Islet precursor cell (in vitro differentiated cells): ENCODE results near the gene SMG7.
"Not testable (repeated sequence)": the region's sequence is repeated elsewhere in the genome, so short reads cannot be mapped to it uniquely, and the experiment has no call there.

ENCODE experiments used
- DNase-seq: peaks from one replicate; pipeline ENCODE4 v3.0.0-alpha.2; 2018

Gene SMG7, protein sequence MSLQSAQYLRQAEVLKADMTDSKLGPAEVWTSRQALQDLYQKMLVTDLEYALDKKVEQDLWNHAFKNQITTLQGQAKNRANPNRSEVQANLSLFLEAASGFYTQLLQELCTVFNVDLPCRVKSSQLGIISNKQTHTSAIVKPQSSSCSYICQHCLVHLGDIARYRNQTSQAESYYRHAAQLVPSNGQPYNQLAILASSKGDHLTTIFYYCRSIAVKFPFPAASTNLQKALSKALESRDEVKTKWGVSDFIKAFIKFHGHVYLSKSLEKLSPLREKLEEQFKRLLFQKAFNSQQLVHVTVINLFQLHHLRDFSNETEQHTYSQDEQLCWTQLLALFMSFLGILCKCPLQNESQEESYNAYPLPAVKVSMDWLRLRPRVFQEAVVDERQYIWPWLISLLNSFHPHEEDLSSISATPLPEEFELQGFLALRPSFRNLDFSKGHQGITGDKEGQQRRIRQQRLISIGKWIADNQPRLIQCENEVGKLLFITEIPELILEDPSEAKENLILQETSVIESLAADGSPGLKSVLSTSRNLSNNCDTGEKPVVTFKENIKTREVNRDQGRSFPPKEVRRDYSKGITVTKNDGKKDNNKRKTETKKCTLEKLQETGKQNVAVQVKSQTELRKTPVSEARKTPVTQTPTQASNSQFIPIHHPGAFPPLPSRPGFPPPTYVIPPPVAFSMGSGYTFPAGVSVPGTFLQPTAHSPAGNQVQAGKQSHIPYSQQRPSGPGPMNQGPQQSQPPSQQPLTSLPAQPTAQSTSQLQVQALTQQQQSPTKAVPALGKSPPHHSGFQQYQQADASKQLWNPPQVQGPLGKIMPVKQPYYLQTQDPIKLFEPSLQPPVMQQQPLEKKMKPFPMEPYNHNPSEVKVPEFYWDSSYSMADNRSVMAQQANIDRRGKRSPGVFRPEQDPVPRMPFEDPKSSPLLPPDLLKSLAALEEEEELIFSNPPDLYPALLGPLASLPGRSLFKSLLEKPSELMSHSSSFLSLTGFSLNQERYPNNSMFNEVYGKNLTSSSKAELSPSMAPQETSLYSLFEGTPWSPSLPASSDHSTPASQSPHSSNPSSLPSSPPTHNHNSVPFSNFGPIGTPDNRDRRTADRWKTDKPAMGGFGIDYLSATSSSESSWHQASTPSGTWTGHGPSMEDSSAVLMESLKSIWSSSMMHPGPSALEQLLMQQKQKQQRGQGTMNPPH

DNA sequence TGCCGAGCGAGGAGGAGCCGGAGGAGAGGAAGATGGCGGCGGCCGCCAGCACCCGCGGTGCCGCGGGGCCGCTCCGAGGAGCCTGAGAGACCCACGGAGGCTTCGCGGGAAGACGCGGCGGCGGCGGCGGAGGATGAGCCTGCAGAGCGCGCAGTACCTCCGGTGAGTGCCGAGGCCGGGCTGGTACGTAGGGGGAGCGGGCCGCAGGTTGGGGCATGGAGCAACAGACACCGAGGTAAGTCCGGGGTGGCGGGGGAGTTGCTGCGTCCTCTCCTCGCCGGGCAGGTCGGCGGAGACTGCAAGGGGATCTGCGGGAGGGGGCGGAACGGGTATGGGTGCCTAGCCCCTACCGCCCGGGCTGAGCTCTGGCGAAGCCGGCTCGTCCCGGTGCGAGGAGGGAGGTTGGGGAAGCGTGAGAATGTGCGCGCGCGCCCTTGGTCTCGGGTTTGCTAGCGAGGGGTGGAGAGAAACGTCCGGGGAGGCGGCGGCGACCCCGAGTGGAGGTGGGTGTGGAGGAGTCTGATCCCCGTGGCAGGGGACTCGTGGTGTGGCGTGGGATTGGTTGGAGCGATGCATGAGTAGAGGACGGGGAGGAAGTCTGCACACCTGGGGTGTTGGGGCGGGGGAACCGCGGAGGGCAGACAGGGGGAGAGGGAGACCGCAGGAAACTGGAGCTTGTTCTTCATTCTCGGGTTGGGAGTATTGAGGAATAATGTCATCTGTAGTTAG is at the start of gene SMG7:
TSS of gene SMG7 (plus strand) at position 12 of the 729 bp plus-strand sequence. CDS start at position 134, 122 bp downstream.
- no peak for DNase-seq

- DNase-seq, result no peak
Observed at GRCh38 chr1:183423541-183423940, 48.8 kb upstream of the SMG7 start.

DNA sequence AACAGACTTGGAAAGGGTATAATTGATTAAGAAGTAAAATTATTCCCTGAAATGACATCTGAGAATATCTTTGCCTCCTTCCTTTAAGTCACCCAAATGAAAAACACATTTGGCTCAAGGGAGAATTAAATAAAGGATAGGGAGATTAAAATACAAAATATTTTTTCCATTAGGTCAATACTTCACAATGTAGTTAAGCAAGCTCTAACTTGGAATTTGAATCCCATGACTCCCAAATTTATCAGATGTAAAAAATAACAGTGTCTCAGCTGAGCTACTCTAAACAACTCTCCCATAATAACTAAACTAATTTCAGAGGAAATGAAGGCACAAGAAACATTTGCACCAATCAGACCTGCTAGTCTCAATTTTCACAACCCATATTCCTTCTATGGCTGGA is 47.6 kb upstream of the SMG7 start:
- DNase-seq, result no peak

DNA sequence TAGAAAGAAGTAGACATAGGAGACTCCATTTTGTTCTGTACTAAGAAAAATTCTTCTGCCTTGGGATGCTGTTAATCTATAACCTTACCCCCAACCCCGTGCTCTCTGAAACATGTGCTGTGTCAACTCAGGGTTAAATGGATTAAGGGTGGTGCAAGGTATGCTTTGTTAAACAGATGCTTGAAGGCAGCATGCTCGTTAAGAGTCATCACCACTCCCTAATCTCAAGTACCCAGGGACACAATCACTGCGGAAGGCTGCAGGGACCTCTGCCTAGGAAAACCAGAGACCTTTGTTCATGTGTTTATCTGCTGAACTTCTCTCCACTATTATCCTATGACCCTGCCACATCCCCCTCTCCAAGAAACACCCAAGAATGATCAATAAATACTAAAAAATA is 44.7 kb upstream of the SMG7 start:
- DNase-seq, result not testable (repeated sequence)

DNA sequence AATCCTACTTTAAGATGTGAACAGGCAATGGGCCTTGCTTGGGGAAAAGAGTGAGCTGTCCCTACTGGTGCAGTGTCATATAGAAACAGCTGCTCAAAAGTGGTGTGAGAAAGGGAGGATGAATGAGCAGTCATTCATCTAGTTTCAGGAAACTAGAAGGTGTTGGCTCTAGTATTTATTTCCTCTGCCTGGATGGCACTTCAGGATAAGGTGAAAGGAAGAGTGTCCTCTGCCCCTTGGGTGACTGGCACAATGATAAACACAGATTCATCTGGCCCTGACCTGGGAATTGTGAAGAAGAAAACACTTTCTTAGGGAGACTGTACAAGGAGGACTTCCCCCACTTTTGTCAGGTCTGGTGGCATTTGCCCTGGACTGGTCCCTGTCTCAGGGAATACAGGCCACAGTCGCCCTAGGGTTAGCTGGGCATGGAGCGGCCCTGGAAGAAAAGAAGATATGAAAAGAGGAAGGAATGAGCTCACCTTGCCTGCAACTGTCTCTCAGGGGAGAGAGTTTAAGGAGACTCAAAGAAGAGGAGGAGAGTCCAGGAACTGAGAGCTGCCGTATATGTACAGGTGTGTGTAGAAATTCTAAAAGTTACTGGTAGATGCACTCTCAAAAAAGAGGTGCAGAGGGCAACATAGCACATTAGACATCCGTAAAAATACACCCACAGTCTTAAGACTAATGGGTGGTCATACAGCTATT is 40.3 kb upstream of the SMG7 start:
- no peak for DNase-seq

DNA sequence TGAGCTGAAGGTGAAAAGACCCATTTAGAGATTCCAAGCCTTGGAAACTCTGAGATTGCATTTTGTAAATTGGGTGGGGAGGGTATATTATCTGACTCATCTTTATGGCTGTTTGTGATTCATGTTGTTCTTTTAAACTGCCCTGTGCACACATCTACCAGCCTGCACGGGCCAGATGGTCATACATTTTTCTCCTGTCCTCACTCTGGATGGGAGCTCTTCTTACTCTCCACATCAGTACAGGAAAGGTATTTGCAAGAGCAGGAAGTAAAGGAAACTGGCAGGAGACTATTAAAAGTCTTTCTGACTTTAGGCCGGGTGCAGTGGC is 39.8 kb upstream of the SMG7 start:
- no peak for DNase-seq

DNA sequence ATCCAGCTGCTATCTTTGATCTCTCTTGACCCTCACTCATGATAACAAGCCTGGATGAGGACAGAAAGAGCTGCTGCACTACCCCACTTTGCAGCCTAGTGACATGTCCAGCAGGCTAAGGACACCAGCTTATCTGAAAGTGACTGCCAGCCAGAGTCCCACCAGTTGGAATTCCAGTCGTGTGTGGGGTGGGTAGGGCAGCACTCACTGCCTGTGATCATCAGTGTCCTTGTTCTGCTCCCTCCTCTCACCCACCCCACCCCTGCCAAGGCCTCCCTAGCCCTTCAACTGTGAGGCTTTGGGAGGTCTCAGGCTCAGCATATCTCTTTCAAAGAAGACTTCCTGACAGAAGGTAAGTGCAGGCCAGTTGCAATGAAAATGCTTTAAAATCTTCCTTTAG is 38.6 kb upstream of the SMG7 start:
- peak; percentile 69 for DNase-seq

- DNase-seq, result no peak
Observed at GRCh38 chr1:183435497-183435896, 36.8 kb upstream of the SMG7 start.

- no peak for DNase-seq
Observed at GRCh38 chr1:183438060-183438459, 34.2 kb upstream of the SMG7 start.

- no peak for DNase-seq
Observed at GRCh38 chr1:183443011-183443410, 29.3 kb upstream of the SMG7 start.

- DNase-seq, result no peak
Observed at GRCh38 chr1:183443466-183443865, 28.8 kb upstream of the SMG7 start.

GRCh38 chr1:183444243-183444642 is 28.1 kb upstream of the SMG7 start:
- DNase-seq, result no peak

GRCh38 chr1:183449223-183449770 is 23.0 kb upstream of the SMG7 start:
- DNase-seq, result no peak

- DNase-seq, result no peak
Observed at GRCh38 chr1:183450093-183450492, 22.2 kb upstream of the SMG7 start.

GRCh38 chr1:183454377-183454776 is 17.9 kb upstream of the SMG7 start:
- DNase-seq, result peak; percentile 71

DNA sequence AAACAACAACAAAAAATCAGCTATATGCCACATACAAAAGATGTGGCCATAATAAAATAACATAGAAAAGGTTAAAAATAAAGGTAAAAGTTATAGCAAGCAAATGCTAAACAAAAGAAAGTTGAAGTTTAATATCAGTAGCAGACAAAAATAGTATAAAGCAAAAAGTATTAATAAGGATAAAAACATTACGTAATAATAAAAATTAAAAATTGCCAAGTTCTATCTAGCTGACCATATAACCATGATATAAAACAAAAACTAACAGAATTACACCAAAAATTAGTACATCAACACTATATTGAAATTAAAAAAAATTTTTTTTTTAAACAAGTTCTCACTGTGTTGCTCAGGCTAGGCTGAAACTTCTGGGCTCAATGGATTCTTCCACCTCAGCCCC is 15.5 kb upstream of the SMG7 start:
- no peak for DNase-seq

DNA sequence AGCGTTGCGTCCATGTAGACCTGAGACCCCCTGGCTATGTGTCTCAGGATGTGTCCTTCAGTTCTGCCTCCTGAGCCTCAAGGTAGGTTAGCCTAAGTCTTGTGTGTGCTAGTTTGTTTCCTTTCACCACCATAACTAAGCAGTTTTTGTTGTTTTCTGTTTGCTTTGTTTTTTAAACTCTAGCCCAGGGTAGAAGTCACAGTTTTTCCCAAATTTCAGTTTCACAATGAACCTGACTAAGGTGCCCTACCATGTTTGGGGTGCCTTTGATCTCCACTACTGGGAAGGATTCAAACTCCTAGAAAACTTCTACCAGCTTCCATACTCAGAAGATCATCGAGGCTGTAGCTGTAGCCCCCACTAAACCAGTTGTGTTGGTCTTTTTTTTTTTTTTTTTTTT is 14.8 kb upstream of the SMG7 start:
- DNase-seq, result no peak

- no peak for DNase-seq
Observed at GRCh38 chr1:183460596-183460995, 11.7 kb upstream of the SMG7 start.

DNA sequence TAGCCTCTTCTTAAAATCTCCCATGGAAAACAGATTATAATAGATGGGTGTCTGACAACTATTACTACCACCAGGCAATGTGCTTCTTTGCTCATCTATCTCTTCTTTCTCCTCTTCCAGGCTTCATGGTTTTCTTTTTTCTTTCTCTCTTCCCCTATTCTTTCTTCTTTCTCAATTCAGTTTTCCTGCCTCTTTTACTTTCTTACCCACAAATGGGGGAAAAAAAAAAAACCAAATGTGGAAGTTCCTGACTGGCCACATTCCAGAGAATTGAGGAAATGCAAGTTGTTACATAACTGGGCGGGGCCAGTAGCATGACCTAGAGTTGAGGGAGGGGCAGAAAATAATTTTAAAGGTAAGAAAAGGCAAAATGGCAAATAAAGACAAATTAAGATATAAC is 10.9 kb upstream of the SMG7 start:
- no peak for DNase-seq

- DNase-seq, result no peak
Observed at GRCh38 chr1:183463566-183463965, 8.7 kb upstream of the SMG7 start.

GRCh38 chr1:183466781-183467180 is 5.5 kb upstream of the SMG7 start:
- no peak for DNase-seq

DNA sequence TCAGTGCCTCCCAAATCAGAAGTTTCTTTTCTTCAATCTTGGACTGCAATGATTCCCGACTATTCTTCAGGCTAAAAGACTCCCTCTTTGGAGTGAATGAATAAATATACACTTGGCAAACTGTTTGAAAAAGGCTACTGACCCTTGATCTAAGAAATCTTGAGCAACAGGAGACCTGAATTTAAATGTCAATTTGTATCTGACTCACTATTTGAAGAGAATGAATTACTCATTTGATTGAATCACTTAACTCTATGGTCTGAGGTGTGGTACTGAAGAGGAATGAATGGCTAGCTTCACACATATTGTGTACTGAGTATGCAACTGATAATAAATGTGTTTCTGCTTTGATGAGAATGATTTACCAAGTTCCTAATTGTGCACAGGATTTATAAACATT is 4.6 kb upstream of the SMG7 start:
- no peak for DNase-seq
